ENCODE measurements around the gene WDFY4.

The WDFY4 gene

GRCh38 chr10:48798481-48799254 lies 114.0 kb downstream of the WDFY4 start:
- peaks cover 13% of the 10 kb centered on the region for H3K36me3 Mint-ChIP-seq (ENCODE audit: low read depth)
- H3K27ac Mint-ChIP-seq = no peak overlapping the region
- no peak overlapping the region for H3K4me3 Mint-ChIP-seq

GRCh38 chr10:48799341-48800006 lies 114.8 kb downstream of the WDFY4 start:
- peaks cover 13% of the 10 kb centered on the region for H3K36me3 Mint-ChIP-seq (ENCODE audit: low read depth)
- peaks cover 5% of the 10 kb centered on the region for H3K9me3 Mint-ChIP-seq
- H3K4me1 Mint-ChIP-seq (ENCODE audit: low read depth) = peaks cover 54% of the 10 kb centered on the region
- peak overlapping the region; percentile 53 for H3K27ac Mint-ChIP-seq
- no peaks in the 10 kb centered on the region for H3K27me3 Mint-ChIP-seq
- no peak overlapping the region for H3K4me3 Mint-ChIP-seq

More at GRCh38 chr10:48798481-48799254, 114.0 kb downstream of the WDFY4 start:
- Mint-ChIP-seq H3K4me1 (ENCODE audit: low read depth) (peaks cover 46% of the 10 kb centered on the region), H3K27me3 (no peaks in the 10 kb centered on the region), H3K9me3 (peaks cover 5% of the 10 kb centered on the region)

GRCh38 chr10:48800007-48800675 lies 115.5 kb downstream of the WDFY4 start:
- peaks cover 5% of the 10 kb centered on the region for H3K9me3 Mint-ChIP-seq
- H3K4me3 Mint-ChIP-seq = peak overlapping the region; percentile 1
- H3K27me3 Mint-ChIP-seq = no peaks in the 10 kb centered on the region
- peaks cover 13% of the 10 kb centered on the region for H3K36me3 Mint-ChIP-seq (ENCODE audit: low read depth)
- peak overlapping the region; percentile 87 for H3K27ac Mint-ChIP-seq
- peaks cover 60% of the 10 kb centered on the region for H3K4me1 Mint-ChIP-seq (ENCODE audit: low read depth)

GRCh38 chr10:48801001-48801421 lies 116.3 kb downstream of the WDFY4 start:
- Mint-ChIP-seq H3K36me3 (ENCODE audit: low read depth) (peaks cover 13% of the 10 kb centered on the region), H3K9me3 (peaks cover 5% of the 10 kb centered on the region), H3K4me1 (ENCODE audit: low read depth) (peaks cover 69% of the 10 kb centered on the region), H3K4me3 (no peak overlapping the region), H3K27ac (no peak overlapping the region), H3K27me3 (no peaks in the 10 kb centered on the region)

- H3K9me3 Mint-ChIP-seq = peaks cover 5% of the 10 kb centered on the region
- peaks cover 13% of the 10 kb centered on the region for H3K36me3 Mint-ChIP-seq (ENCODE audit: low read depth)
- H3K4me1 Mint-ChIP-seq (ENCODE audit: low read depth) = peaks cover 73% of the 10 kb centered on the region
- H3K4me3 Mint-ChIP-seq = no peak overlapping the region
- no peaks in the 10 kb centered on the region for H3K27me3 Mint-ChIP-seq
- no peak overlapping the region for H3K27ac Mint-ChIP-seq
Measured at GRCh38 chr10:48802611-48803071, 118.0 kb downstream of the WDFY4 start.

GRCh38 chr10:48803801-48804584 lies 119.3 kb downstream of the WDFY4 start:
- H3K4me3 Mint-ChIP-seq = no peak overlapping the region
- H3K27me3 Mint-ChIP-seq = no peaks in the 10 kb centered on the region
- peaks cover 5% of the 10 kb centered on the region for H3K9me3 Mint-ChIP-seq
- no peak overlapping the region for H3K27ac Mint-ChIP-seq
- peaks cover 64% of the 10 kb centered on the region for H3K4me1 Mint-ChIP-seq (ENCODE audit: low read depth)
- peaks cover 13% of the 10 kb centered on the region for H3K36me3 Mint-ChIP-seq (ENCODE audit: low read depth)

- peaks cover 9% of the 10 kb centered on the region for H3K36me3 Mint-ChIP-seq (ENCODE audit: low read depth)
Measured at GRCh38 chr10:48804740-48805182, 120.1 kb downstream of the WDFY4 start.

GRCh38 chr10:48805411-48805810 lies 120.7 kb downstream of the WDFY4 start:
- Mint-ChIP-seq H3K27me3 (no peaks in the 10 kb centered on the region), H3K4me3 (no peak overlapping the region), H3K9me3 (no peaks in the 10 kb centered on the region), H3K27ac (no peak overlapping the region), H3K36me3 (ENCODE audit: low read depth) (peaks cover 4% of the 10 kb centered on the region), H3K4me1 (ENCODE audit: low read depth) (peaks cover 50% of the 10 kb centered on the region)

More at GRCh38 chr10:48804740-48805182, 120.1 kb downstream of the WDFY4 start:
- peaks cover 57% of the 10 kb centered on the region for H3K4me1 Mint-ChIP-seq (ENCODE audit: low read depth)
- H3K27ac Mint-ChIP-seq = peak overlapping the region; percentile 2
- H3K27me3 Mint-ChIP-seq = no peaks in the 10 kb centered on the region
- peaks cover 5% of the 10 kb centered on the region for H3K9me3 Mint-ChIP-seq
- no peak overlapping the region for H3K4me3 Mint-ChIP-seq

GRCh38 chr10:48805848-48806247 lies 121.2 kb downstream of the WDFY4 start:
- Mint-ChIP-seq H3K4me3 (no peak overlapping the region), H3K9me3 (no peaks in the 10 kb centered on the region), H3K27ac (no peak overlapping the region), H3K36me3 (ENCODE audit: low read depth) (no peaks in the 10 kb centered on the region), H3K4me1 (ENCODE audit: low read depth) (peaks cover 48% of the 10 kb centered on the region), H3K27me3 (no peaks in the 10 kb centered on the region)

- Mint-ChIP-seq H3K27ac (no peak overlapping the region), H3K27me3 (no peaks in the 10 kb centered on the region), H3K9me3 (no peaks in the 10 kb centered on the region), H3K4me1 (ENCODE audit: low read depth) (peaks cover 43% of the 10 kb centered on the region), H3K4me3 (no peak overlapping the region), H3K36me3 (ENCODE audit: low read depth) (no peaks in the 10 kb centered on the region)
Measured at GRCh38 chr10:48806342-48806741, 121.7 kb downstream of the WDFY4 start.

- no peaks in the 10 kb centered on the region for H3K27me3 Mint-ChIP-seq
- H3K27ac Mint-ChIP-seq = no peak overlapping the region
- peaks cover 27% of the 10 kb centered on the region for H3K4me1 Mint-ChIP-seq (ENCODE audit: low read depth)
- no peak overlapping the region for H3K4me3 Mint-ChIP-seq
- H3K36me3 Mint-ChIP-seq (ENCODE audit: low read depth) = no peaks in the 10 kb centered on the region
- H3K9me3 Mint-ChIP-seq = no peaks in the 10 kb centered on the region
Measured at GRCh38 chr10:48807791-48808470, 123.3 kb downstream of the WDFY4 start.

GRCh38 chr10:48809261-48809660 lies 124.6 kb downstream of the WDFY4 start:
- no peaks in the 10 kb centered on the region for H3K9me3 Mint-ChIP-seq
- H3K27ac Mint-ChIP-seq = no peak overlapping the region
- H3K4me3 Mint-ChIP-seq = no peak overlapping the region
- H3K4me1 Mint-ChIP-seq (ENCODE audit: low read depth) = peaks cover 21% of the 10 kb centered on the region
- H3K27me3 Mint-ChIP-seq = no peaks in the 10 kb centered on the region
- H3K36me3 Mint-ChIP-seq (ENCODE audit: low read depth) = no peaks in the 10 kb centered on the region

GRCh38 chr10:48811461-48811860 lies 126.8 kb downstream of the WDFY4 start:
- Mint-ChIP-seq H3K27me3 (no peaks in the 10 kb centered on the region), H3K4me1 (ENCODE audit: low read depth) (no peaks in the 10 kb centered on the region), H3K4me3 (no peak overlapping the region), H3K27ac (no peak overlapping the region), H3K9me3 (no peaks in the 10 kb centered on the region), H3K36me3 (ENCODE audit: low read depth) (no peaks in the 10 kb centered on the region)

GRCh38 chr10:48811917-48812316 lies 127.2 kb downstream of the WDFY4 start:
- H3K4me1 Mint-ChIP-seq (ENCODE audit: low read depth) = no peaks in the 10 kb centered on the region
- no peaks in the 10 kb centered on the region for H3K36me3 Mint-ChIP-seq (ENCODE audit: low read depth)
- H3K9me3 Mint-ChIP-seq = no peaks in the 10 kb centered on the region
- H3K27me3 Mint-ChIP-seq = no peaks in the 10 kb centered on the region
- H3K4me3 Mint-ChIP-seq = no peak overlapping the region
- H3K27ac Mint-ChIP-seq = no peak overlapping the region
